Colonic mucosa (tissue), 4 donors: Measurements from ENCODE around the gene ITPRIPL2. TPM values are rescaled to one million over a fixed set of nuclear protein-coding genes. Genes with fewer than 3 reads are reported as not detected.
A peak's percentile ranks its signal among the peaks of the same experiment; 100 is the strongest.

Experiments used
- DNase-seq: peaks from one replicate; pipeline ENCODE4 v3.0.0-alpha.2; 2020
- H3K27ac ChIP-seq: fragments of 200-600 bp; one replicate; pipeline ENCODE4 v1.8.0; 2021
- H3K27me3 ChIP-seq: fragments of 200-600 bp; one replicate; pipeline ENCODE4 v1.8.0; 2021
- H3K36me3 ChIP-seq: fragments of 200-600 bp; one replicate; pipeline ENCODE4 v1.8.0; 2021
- H3K4me1 ChIP-seq: fragments of 200-600 bp; one replicate; pipeline ENCODE4 v1.8.0; 2021; ENCODE audit warnings: mild to moderate bottlenecking
- H3K4me3 ChIP-seq: fragments of 200-600 bp; one replicate; pipeline ENCODE4 v1.8.0; 2021
- H3K9ac ChIP-seq, 2 donors: one replicate each; pipeline ENCODE4 v1.7.0; 2013; ENCODE audit warnings: control low read depth in 2 of 2, low read depth in 2 of 2, low read length in 2 of 2
- H3K9me3 ChIP-seq: fragments of 200-600 bp; one replicate; pipeline ENCODE4 v1.8.0; 2021
- CTCF ChIP-seq: fragments of 200-600 bp; IDR thresholded peaks from one replicate; pipeline ENCODE4 v1.8.0; 2022; ENCODE audit warnings: antibody characterized with exemption, mild to moderate bottlenecking
- intact Hi-C: fragments of 100-400 bp; cut with DNase I; formaldehyde crosslinking; loops from one replicate; pipeline ENCODE4 v1.14.1; 2022
- total RNA-seq, 2 donors: library from RNA; stranded (reverse); fragmentation: NEBNext Ultra II Directional in 1 of 2; extraction: Animal tissue kit (Norgen Biotek cat#: 25700) in 1 of 2; gene quantifications; one replicate each; pipeline ENCODE4 v1.2.1, GENCODE V29; 2021
- donor health status: healthy.
- donor health status: DM: no; HTN: no; CAD: no.
- donor health status: DM: no; HTN: no; CAD: no.

Gene ITPRIPL2
- total RNA-seq, 2 donors from 2014 or later = 34.9 to 36.2 TPM

- Histone ChIP-seq H3K9ac (peak overlapping the region in 1 of 2 donors; percentile 14), H3K36me3 (no peaks in the 10 kb centered on the region), H3K9me3 (no peaks in the 10 kb centered on the region), H3K27me3 (no peaks in the 10 kb centered on the region), H3K27ac (peak overlapping the region; percentile 42), H3K4me1 (peaks cover 23% of the 10 kb centered on the region), H3K4me3 (no peak overlapping the region)
- TF ChIP-seq CTCF = no peak
- DNase-seq = no peak
- intact Hi-C loops = no loop called here
Measured at GRCh38 chr16:19131825-19132218, 18.1 kb downstream of the ITPRIPL2 start.

- Histone ChIP-seq H3K27me3 (no peaks in the 10 kb centered on the region), H3K4me3 (no peak overlapping the region), H3K36me3 (no peaks in the 10 kb centered on the region), H3K27ac (peak overlapping the region; percentile 42), H3K9me3 (no peaks in the 10 kb centered on the region), H3K4me1 (peaks cover 27% of the 10 kb centered on the region), H3K9ac (peak overlapping the region in 1 of 2 donors; percentile 14)
- DNase-seq = no peak
- intact Hi-C loops = no loop called here
- no peak for TF ChIP-seq CTCF
Measured at GRCh38 chr16:19132255-19132654, 18.5 kb downstream of the ITPRIPL2 start.

DNA sequence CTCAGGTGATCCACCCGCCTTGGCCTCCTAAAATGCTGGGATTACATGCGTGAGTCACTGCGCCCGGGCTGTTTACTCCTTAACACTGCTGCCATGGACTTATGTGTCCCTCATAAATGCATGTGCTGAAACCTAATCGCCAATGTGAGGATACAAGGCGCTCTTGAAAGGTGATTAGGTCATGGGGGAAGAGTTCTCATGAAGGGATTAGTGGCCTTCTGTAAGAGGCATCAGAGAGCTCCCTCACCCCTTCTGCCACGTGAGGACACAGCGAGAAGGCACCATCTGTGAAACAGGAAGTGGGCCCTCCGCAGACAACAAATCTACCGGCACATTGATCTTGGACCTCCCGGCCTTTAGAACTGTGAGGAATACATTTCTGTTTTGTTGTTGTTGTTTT lies 19.1 kb downstream of the ITPRIPL2 start:
- H3K27me3 ChIP-seq = no peaks in the 10 kb centered on the region
- H3K4me1 ChIP-seq = peaks cover 27% of the 10 kb centered on the region
- no peak for TF ChIP-seq CTCF
- DNase-seq = no peak
- no peaks in the 10 kb centered on the region for H3K36me3 ChIP-seq
- intact Hi-C loops = no loop called here
- no peaks in the 10 kb centered on the region for H3K9me3 ChIP-seq
- no peak overlapping the region for H3K9ac ChIP-seq
- peak overlapping the region; percentile 42 for H3K27ac ChIP-seq
- no peak overlapping the region for H3K4me3 ChIP-seq

- intact Hi-C loops = no loop called here
- TF ChIP-seq CTCF = no peak
- Histone ChIP-seq H3K4me3 (no peak overlapping the region), H3K36me3 (no peaks in the 10 kb centered on the region), H3K9ac (no peak overlapping the region), H3K9me3 (no peaks in the 10 kb centered on the region), H3K27me3 (no peaks in the 10 kb centered on the region), H3K27ac (no peak overlapping the region), H3K4me1 (peaks cover 27% of the 10 kb centered on the region)
- no peak for DNase-seq
Measured at GRCh38 chr16:19133600-19133999, 19.8 kb downstream of the ITPRIPL2 start.

DNA sequence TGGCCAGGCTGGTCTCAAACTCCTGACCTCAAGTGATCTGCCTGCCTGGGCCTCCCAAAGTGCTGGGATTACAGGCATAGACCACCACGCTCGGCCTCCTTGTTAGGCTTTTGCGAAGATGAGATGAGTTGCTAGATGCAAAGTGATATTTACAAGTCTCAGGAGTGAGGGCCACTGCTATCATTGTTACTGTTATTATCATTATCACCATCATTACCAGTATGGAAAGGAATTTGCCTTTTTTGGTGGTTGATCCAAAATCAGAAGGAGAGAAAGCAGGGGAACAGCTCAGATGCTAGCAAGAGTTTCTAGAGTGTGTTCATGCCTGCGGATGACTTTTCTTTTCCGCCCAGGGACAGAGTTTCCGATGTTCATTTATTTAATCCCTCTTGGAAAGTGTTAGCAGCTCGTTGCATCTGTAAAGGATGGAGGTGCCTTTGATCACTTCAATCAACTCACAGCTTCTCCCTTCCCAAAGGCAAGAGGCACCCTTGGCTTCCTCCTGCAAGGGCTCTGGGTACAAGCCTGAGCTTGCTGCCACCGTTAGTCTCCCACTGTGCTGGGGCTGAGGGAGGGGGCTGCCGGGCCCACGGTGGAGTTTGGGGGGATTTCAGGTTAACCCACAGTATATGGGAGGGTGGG lies 21.6 kb downstream of the ITPRIPL2 start:
- Histone ChIP-seq H3K36me3 (no peaks in the 10 kb centered on the region), H3K27me3 (no peaks in the 10 kb centered on the region), H3K4me3 (no peak overlapping the region), H3K27ac (no peak overlapping the region), H3K4me1 (peaks cover 21% of the 10 kb centered on the region), H3K9ac (no peak overlapping the region), H3K9me3 (no peaks in the 10 kb centered on the region)
- intact Hi-C loops = no loop called here
- no peak for DNase-seq
- no peak for TF ChIP-seq CTCF
